GM21526 (cell line): ENCODE data around the gene SEMA6A.
"Not testable (repeated sequence)": the region's sequence is repeated elsewhere in the genome, so short reads cannot be mapped to it uniquely, and the experiment has no call there.

ENCODE experiments used
- ATAC-seq: cut with Tn5 transposase; IDR thresholded peaks from one replicate; pipeline ENCODE4 v1.9.1; 2021; ENCODE audit warnings: moderate library complexity; ENCODE audit not compliant: unreplicated experiment, low FRiP score

SEMA6A gene

GRCh38 chr5:116524051-116524904, 50.3 kb downstream of the SEMA6A start:
- no peak for ATAC-seq

- ATAC-seq: not testable (repeated sequence)
Measured at GRCh38 chr5:116523182-116523581, 51.4 kb downstream of the SEMA6A start.

- no peak for ATAC-seq
Measured at GRCh38 chr5:116522356-116523136, 52.1 kb downstream of the SEMA6A start.

GRCh38 chr5:116521173-116521872, 53.3 kb downstream of the SEMA6A start:
- ATAC-seq: no peak

GRCh38 chr5:116520771-116521170, 53.9 kb downstream of the SEMA6A start:
- no peak for ATAC-seq

- no peak for ATAC-seq
Measured at GRCh38 chr5:116518423-116518822, 56.2 kb downstream of the SEMA6A start.

- ATAC-seq: no peak
Measured at GRCh38 chr5:116517488-116517887, 57.1 kb downstream of the SEMA6A start.

GRCh38 chr5:116516021-116516420, 58.6 kb downstream of the SEMA6A start:
- ATAC-seq: no peak

GRCh38 chr5:116514421-116514970, 60.1 kb downstream of the SEMA6A start:
- no peak for ATAC-seq

- ATAC-seq: no peak
Measured at GRCh38 chr5:116510517-116510916, 64.1 kb downstream of the SEMA6A start.

- ATAC-seq: no peak
Measured at GRCh38 chr5:116509483-116510244, 65.0 kb downstream of the SEMA6A start.

GRCh38 chr5:116508835-116509234, 65.8 kb downstream of the SEMA6A start:
- no peak for ATAC-seq

- no peak for ATAC-seq
Measured at GRCh38 chr5:116507941-116508655, 66.5 kb downstream of the SEMA6A start.

- ATAC-seq: no peak
Measured at GRCh38 chr5:116507051-116507537, 67.5 kb downstream of the SEMA6A start.

- no peak for ATAC-seq
Measured at GRCh38 chr5:116506488-116506887, 68.1 kb downstream of the SEMA6A start.

GRCh38 chr5:116504593-116505166, 69.9 kb downstream of the SEMA6A start:
- ATAC-seq: no peak

- ATAC-seq: no peak
Measured at GRCh38 chr5:116502616-116503015, 72.0 kb downstream of the SEMA6A start.

- no peak for ATAC-seq
Measured at GRCh38 chr5:116502138-116502537, 72.5 kb downstream of the SEMA6A start.

- ATAC-seq: no peak
Measured at GRCh38 chr5:116498503-116499048, 76.0 kb downstream of the SEMA6A start.
